ENCODE measurements around the gene GGA1.

- TF ChIP-seq CTCF (IDR thresholded peaks at IDR 0.05; ENCODE audit: borderline replicate concordance, extremely low read depth, low read length, poor library complexity, severe bottlenecking) (peak; percentile 71), EZH2 (IDR thresholded peaks at IDR 0.05; ENCODE audit: borderline replicate concordance, low read depth, low read length, severe bottlenecking) (no peak)
Observed at GRCh38 chr22:37661160-37661924, 52.7 kb downstream of the GGA1 start.

Measured in DND-41 (cell line).